ENCODE measurements around the gene RHBDL2. TPM values are rescaled to one million over a fixed set of nuclear protein-coding genes. Genes with fewer than 3 reads are reported as not detected.
"Not testable (repeated sequence)": the region's sequence is repeated elsewhere in the genome, so short reads cannot be mapped to it uniquely, and the experiment has no call there.

RHBDL2 gene
- total RNA-seq (2014; rRNA removed; shearing (Covaris generic)), result 0.29 and 0.91 TPM in 2 replicates

DNA sequence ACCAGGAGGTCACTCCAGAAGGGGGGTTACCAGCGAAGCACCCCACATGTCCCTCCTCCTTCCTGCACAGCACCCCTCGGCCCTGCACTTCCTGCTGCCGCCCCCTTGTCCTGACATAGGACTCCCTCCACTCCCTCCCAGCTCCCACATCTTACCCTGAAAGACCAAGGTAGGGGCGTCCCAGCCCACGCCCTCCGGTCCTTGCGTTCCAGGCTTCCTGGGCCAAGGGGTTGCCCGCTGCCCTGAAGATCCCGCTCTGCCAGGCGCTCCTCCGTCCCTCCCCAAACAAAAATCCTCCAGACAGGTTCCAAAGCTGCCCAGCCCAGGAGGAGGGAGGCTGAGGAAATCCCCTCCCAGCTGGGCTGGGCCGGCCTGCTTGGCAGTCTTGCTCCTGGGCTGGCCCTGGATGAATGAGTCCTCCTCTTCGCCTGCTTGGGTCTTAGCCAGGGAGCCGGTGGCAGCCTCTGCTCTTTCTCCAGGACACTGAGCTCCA, at the start of gene RHBDL2:
Gene RHBDL2, minus strand, starts transcription at position 304 of the 493 bp plus-strand sequence. CDS start 22,618 bp downstream, outside the sequence.
- DNase-seq (ENCODE audit: low read depth in 1 of 2, low spot score in 2 of 2), result peak in 1 of 2 experiments; percentile 49
- H3K27me3 ChIP-seq (replicated peaks), result no peaks in the 10 kb centered on the region
- H3K4me3 ChIP-seq, result peak within 1 kb of the TSS; percentile 33
- H3K27ac ChIP-seq, result no peak within 1 kb of the TSS
- no peaks in the 10 kb centered on the region for H3K9me3 ChIP-seq (replicated peaks)
- H3K4me1 ChIP-seq (replicated peaks), result peaks cover 9% of the 10 kb centered on the region; the same call in 1 of the 2 replicates
- H3K36me3 ChIP-seq, result no peaks in the 10 kb centered on the region

DNA sequence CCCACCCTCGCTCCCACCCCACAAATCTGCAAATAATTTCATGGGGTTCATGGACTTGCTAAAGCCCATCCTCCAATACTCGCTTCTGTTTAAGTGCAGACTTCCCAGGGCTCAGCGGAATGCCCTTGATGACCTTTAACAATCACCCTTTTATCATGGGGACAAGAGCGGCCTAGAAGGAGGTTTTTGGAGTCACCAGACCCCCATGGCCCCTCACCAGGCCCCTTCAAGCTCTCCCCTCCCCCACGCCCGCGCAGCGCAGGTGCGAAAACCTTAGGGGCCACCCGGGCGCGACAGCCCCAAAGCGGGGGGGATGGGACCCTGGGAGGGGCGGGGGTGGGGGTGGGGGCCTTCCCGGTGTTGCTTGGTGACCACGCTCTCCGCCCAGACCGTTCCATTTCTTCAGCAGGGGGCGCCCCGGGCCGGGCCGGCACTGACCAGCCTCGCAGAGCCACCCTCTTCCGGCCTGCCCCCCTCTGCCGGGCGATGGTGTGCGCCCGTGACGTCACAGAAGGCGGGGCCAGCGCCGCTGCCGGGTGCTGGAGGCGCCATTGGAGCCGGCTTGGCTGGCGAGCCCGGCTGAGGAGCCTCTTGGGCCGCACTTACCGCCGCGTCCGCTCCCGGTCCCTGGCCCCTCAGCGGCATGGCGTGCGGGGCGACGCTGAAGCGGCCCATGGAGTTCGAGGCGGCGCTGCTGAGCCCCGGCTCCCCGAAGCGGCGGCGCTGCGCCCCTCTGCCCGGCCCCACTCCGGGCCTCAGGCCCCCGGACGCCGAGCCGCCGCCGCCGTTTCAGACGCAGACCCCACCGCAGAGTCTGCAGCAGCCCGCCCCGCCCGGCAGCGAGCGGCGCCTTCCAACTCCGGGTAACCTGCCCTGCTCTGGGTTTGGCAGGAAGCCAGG, 49.4 kb upstream of the RHBDL2 start, which contains the start of gene AKIRIN1:
Gene AKIRIN1, plus strand, starts transcription at position 539 of the 900 bp plus-strand sequence. Its CDS starts 105 bp downstream, at position 644.
- Histone ChIP-seq H3K27me3 (replicated peaks) (no peaks in the 10 kb centered on the region), H3K4me3 (peak within 1 kb of the TSS; percentile 100), H3K36me3 (peaks cover 43% of the 10 kb centered on the region), H3K27ac (peak within 1 kb of the TSS; percentile 98), H3K4me1 (replicated peaks) (peaks cover 21% of the 10 kb centered on the region), H3K9me3 (replicated peaks) (peaks cover 4% of the 10 kb centered on the region)
- peak; percentile 98 to 99 for DNase-seq (ENCODE audit: low read depth in 1 of 2, low spot score in 2 of 2)

DNA sequence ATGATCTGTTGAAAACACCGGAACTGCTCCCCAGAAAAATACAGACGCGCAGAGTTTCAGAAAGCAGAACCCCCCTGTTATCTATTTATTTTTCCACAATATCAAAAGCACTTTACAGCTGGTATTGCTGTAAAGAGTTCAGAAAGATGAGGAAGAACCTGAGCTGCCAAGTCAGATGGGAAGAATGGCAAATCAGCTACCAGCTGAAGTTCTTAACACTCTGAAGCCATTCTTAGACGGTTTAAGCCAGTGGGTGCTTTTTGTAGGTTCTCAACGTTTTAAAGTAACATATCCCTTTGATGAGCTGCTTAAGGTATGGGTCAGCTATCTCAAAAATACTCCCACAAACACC, 48.7 kb upstream of the RHBDL2 start:
- Histone ChIP-seq H3K4me3 (peak overlapping the region; percentile 100), H3K36me3 (peaks cover 36% of the 10 kb centered on the region), H3K27me3 (replicated peaks) (no peaks in the 10 kb centered on the region), H3K27ac (peak overlapping the region; percentile 98), H3K4me1 (replicated peaks) (peaks cover 21% of the 10 kb centered on the region), H3K9me3 (replicated peaks) (peaks cover 4% of the 10 kb centered on the region)
- DNase-seq (ENCODE audit: low read depth in 1 of 2, low spot score in 2 of 2), result no peak

GRCh38 chr1:38989979-38990378, 48.3 kb upstream of the RHBDL2 start:
- H3K9me3 ChIP-seq (replicated peaks), result peaks cover 4% of the 10 kb centered on the region
- H3K4me3 ChIP-seq, result peak overlapping the region; percentile 100; the same call in 1 of the 2 replicates
- peaks cover 32% of the 10 kb centered on the region for H3K36me3 ChIP-seq
- peaks cover 21% of the 10 kb centered on the region for H3K4me1 ChIP-seq (replicated peaks)
- no peak for DNase-seq (ENCODE audit: low read depth in 1 of 2, low spot score in 2 of 2)
- no peaks in the 10 kb centered on the region for H3K27me3 ChIP-seq (replicated peaks)
- no peak overlapping the region for H3K27ac ChIP-seq

GRCh38 chr1:38979380-38979779, 37.8 kb upstream of the RHBDL2 start:
- DNase-seq (ENCODE audit: low read depth in 1 of 2, low spot score in 2 of 2); H3K4me3 ChIP-seq; H3K27ac ChIP-seq; H3K4me1 ChIP-seq (replicated peaks); H3K9me3 ChIP-seq (replicated peaks); H3K27me3 ChIP-seq (replicated peaks); H3K36me3 ChIP-seq: not testable (repeated sequence)

GRCh38 chr1:38978245-38978542, 36.6 kb upstream of the RHBDL2 start:
- not testable (repeated sequence) for DNase-seq (ENCODE audit: low read depth in 1 of 2, low spot score in 2 of 2); H3K36me3 ChIP-seq; H3K9me3 ChIP-seq (replicated peaks)

GRCh38 chr1:38977399-38978244, 36.0 kb upstream of the RHBDL2 start:
- not testable (repeated sequence) for H3K27ac ChIP-seq; H3K36me3 ChIP-seq; H3K27me3 ChIP-seq (replicated peaks); H3K9me3 ChIP-seq (replicated peaks); DNase-seq (ENCODE audit: low read depth in 1 of 2, low spot score in 2 of 2); H3K4me1 ChIP-seq (replicated peaks); H3K4me3 ChIP-seq

More at GRCh38 chr1:38978245-38978542, 36.6 kb upstream of the RHBDL2 start:
- H3K4me1 ChIP-seq (replicated peaks); H3K27ac ChIP-seq; H3K27me3 ChIP-seq (replicated peaks); H3K4me3 ChIP-seq: not testable (repeated sequence)

- H3K9me3 ChIP-seq (replicated peaks), result 0 out of 2 replicates have a peak, but pooled peaks cover 2% of the 10 kb centered on the region
- H3K4me1 ChIP-seq (replicated peaks), result no peaks in the 10 kb centered on the region
- H3K36me3 ChIP-seq, result no peaks in the 10 kb centered on the region
- H3K27me3 ChIP-seq (replicated peaks), result no peaks in the 10 kb centered on the region
- H3K4me3 ChIP-seq, result no peak overlapping the region
- no peak for DNase-seq (ENCODE audit: low read depth in 1 of 2, low spot score in 2 of 2)
- no peak overlapping the region for H3K27ac ChIP-seq
Observed at GRCh38 chr1:38973659-38974437, 32.2 kb upstream of the RHBDL2 start.

GRCh38 chr1:38973145-38973544, 31.5 kb upstream of the RHBDL2 start:
- not testable (repeated sequence) for H3K36me3 ChIP-seq; H3K4me3 ChIP-seq; DNase-seq (ENCODE audit: low read depth in 1 of 2, low spot score in 2 of 2); H3K4me1 ChIP-seq (replicated peaks); H3K9me3 ChIP-seq (replicated peaks); H3K27ac ChIP-seq; H3K27me3 ChIP-seq (replicated peaks)

DNA sequence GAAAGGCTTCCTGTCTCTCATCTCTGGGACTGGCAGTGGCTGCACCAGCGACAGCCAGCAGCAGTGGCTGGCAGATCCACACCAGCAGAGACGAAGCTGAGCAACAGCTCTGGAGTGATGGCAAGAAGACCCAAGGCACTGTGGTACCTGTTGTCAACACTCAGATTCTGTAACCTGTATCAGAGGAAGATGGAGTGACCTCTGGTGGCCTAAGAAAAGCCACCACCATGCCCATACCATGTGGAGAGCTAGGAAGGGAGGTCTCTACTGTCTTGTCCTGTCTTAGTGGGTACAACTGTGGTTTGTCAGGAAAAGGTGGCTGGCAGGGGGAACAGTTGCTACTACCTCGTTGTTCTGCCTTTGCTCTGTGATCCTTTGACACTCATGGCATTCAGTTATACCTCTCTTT, 22.5 kb upstream of the RHBDL2 start:
- Histone ChIP-seq H3K4me1 (replicated peaks) (peaks cover 13% of the 10 kb centered on the region), H3K36me3 (no peaks in the 10 kb centered on the region), H3K27ac (no peak overlapping the region), H3K27me3 (replicated peaks) (no peaks in the 10 kb centered on the region), H3K9me3 (replicated peaks) (no peaks in the 10 kb centered on the region), H3K4me3 (no peak overlapping the region)
- no peak for DNase-seq (ENCODE audit: low read depth in 1 of 2, low spot score in 2 of 2)

DNA sequence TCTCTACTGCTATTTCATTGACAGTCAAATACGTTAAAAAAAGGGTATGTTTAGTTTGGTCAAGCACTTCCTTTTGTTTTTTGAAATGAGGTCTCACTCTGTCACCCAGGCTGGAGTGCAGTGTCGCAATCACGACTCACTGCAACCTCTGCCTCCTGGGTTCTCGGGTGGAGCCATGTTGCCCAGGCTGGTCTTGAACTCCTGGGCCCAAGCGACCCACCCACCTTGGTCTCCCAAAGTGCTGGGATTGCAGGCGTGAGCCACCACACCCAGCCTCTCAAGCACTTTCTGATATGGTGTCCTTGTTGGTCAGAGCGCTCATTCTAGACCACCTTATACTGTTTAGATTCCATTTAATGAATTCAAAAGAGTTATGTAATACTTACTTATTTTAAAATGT, 20.9 kb upstream of the RHBDL2 start:
- Histone ChIP-seq H3K9me3 (replicated peaks) (no peaks in the 10 kb centered on the region), H3K27me3 (replicated peaks) (no peaks in the 10 kb centered on the region), H3K36me3 (no peaks in the 10 kb centered on the region), H3K4me1 (replicated peaks) (peaks cover 19% of the 10 kb centered on the region), H3K4me3 (no peak overlapping the region), H3K27ac (no peak overlapping the region)
- DNase-seq (ENCODE audit: low read depth in 1 of 2, low spot score in 2 of 2), result no peak

DNA sequence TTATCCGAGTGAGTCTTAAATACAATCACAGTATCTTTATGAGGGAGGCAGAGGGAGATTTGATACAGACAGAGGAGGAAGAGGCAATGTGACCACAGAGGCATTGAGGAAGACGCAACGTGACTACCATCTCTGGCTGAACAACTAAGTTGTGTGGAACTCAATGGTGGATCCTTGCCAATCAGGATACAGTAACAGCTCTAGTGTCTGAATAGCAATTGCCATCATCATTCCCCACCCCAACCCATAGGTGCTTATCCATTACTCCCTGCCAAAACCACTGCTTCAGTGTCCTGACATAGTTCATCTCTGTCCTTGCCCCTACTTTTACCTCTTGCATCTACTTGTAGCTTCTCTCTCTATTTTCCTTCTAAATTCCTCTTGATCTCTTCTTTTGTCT, 20.5 kb upstream of the RHBDL2 start:
- Histone ChIP-seq H3K27me3 (replicated peaks) (no peaks in the 10 kb centered on the region), H3K27ac (no peak overlapping the region), H3K4me3 (no peak overlapping the region), H3K36me3 (no peaks in the 10 kb centered on the region), H3K9me3 (replicated peaks) (no peaks in the 10 kb centered on the region), H3K4me1 (replicated peaks) (peaks cover 19% of the 10 kb centered on the region)
- no peak for DNase-seq (ENCODE audit: low read depth in 1 of 2, low spot score in 2 of 2)

DNA sequence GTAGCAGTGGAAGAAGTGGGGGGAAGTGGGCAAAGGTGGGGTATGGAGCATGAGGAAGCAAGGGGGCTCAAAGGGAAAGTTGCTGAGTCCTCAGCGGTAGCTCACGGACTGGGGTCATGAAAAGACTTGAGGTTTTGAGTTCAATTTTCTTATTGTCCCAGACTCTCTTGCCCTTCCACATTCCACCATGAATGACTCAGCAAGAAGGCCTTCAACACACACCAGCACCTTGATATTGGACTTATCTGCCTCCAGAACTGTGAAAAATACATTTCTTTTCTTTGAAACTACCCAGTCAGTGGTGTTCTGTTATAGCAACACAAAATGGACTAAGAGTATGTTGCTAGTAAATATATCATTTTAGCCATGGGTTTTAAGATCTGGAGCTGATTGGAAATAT, 17.3 kb upstream of the RHBDL2 start:
- no peaks in the 10 kb centered on the region for H3K27me3 ChIP-seq (replicated peaks)
- DNase-seq (ENCODE audit: low read depth in 1 of 2, low spot score in 2 of 2), result no peak
- H3K36me3 ChIP-seq, result no peaks in the 10 kb centered on the region
- H3K27ac ChIP-seq, result no peak overlapping the region
- no peaks in the 10 kb centered on the region for H3K9me3 ChIP-seq (replicated peaks)
- peaks cover 19% of the 10 kb centered on the region for H3K4me1 ChIP-seq (replicated peaks)
- H3K4me3 ChIP-seq, result no peak overlapping the region

Data from SJSA1 (cell line).